HepG2 (cell line): ENCODE data around the gene RTP3.

Experiments used
- AKAP8 ChIP-seq: sonication (generic); formaldehyde crosslinking; IDR thresholded peaks from 2 replicates; pipeline ENCODE4 v1.5.1; 2020; ENCODE audit warnings: mild to moderate bottlenecking, missing genetic modification reagents
- CEBPB ChIP-seq: IDR thresholded peaks from 2 replicates; pipeline ENCODE4 v1.6.1; 2011; ENCODE audit warnings: low read depth, low read length, improper control_type of control experiment, borderline replicate concordance
- CREB1 ChIP-seq, 2 experiments: fragments of 450-650 bp in 1 of 2; IDR thresholded peaks; 2 replicates each; pipeline ENCODE4 v1.6.1; 2016 to 2017; ENCODE audit warnings: control low read depth in 1 of 2, mild to moderate bottlenecking in 1 of 2, missing compliant biosample characterization in 1 of 2, missing genetic modification characterization in 1 of 2
- MYNN ChIP-seq: sonication (generic); formaldehyde crosslinking; IDR thresholded peaks from 2 replicates; pipeline ENCODE4 v1.4.0; 2020; ENCODE audit warnings: mild to moderate bottlenecking, low read depth, missing genetic modification reagents
- POLR2A ChIP-seq, 2 experiments: IDR thresholded peaks; 2 replicates each; pipeline ENCODE4 v1.6.1; 2011; ENCODE audit warnings: low read depth in 2 of 2, low read length in 2 of 2, mild to moderate bottlenecking in 1 of 2, moderate library complexity in 1 of 2; ENCODE audit not compliant: insufficient read depth in 1 of 2
- SMAD1 ChIP-seq: sonication (generic); formaldehyde crosslinking; IDR thresholded peaks from 2 replicates; pipeline ENCODE4 v1.4.0; 2020; ENCODE audit warnings: missing genetic modification reagents, low read depth, mild to moderate bottlenecking, borderline replicate concordance
- ZNF335 ChIP-seq: sonication (generic); formaldehyde crosslinking; IDR thresholded peaks from 2 replicates; pipeline ENCODE4 v1.4.0; 2020; ENCODE audit warnings: missing genetic modification reagents
- ZNF34 ChIP-seq: sonication (generic); formaldehyde crosslinking; IDR thresholded peaks from 2 replicates; pipeline ENCODE4 v1.4.0; 2020; ENCODE audit warnings: mild to moderate bottlenecking, missing genetic modification reagents, borderline replicate concordance
- ZNF790 ChIP-seq: sonication (generic); formaldehyde crosslinking; IDR thresholded peaks from 2 replicates; pipeline ENCODE4 v1.8.0; 2022; ENCODE audit warnings: missing genetic modification reagents, mild to moderate bottlenecking, borderline replicate concordance
- TF ChIP-seq, protein P1 (sequence below): sonication (generic); formaldehyde crosslinking; IDR thresholded peaks from 2 replicates; pipeline ENCODE4 v1.9.0; 2021; ENCODE audit warnings: missing genetic modification reagents, borderline replicate concordance
- TF ChIP-seq, protein P2 (sequence below): IDR thresholded peaks from 2 replicates; pipeline ENCODE4 v1.6.1; 2012; ENCODE audit warnings: inconsistent platforms
- TF ChIP-seq, protein P3 (sequence below): sonication (generic); formaldehyde crosslinking; IDR thresholded peaks from 2 replicates; pipeline ENCODE4 v1.4.0; 2020; ENCODE audit warnings: missing genetic modification reagents
- TF ChIP-seq, protein P4 (sequence below): sonication (generic); formaldehyde crosslinking; IDR thresholded peaks from 2 replicates; pipeline ENCODE4 v1.5.0; 2020; ENCODE audit warnings: mild to moderate bottlenecking, missing genetic modification reagents, moderate library complexity
- TF ChIP-seq, protein P5 (sequence below): sonication (generic); formaldehyde crosslinking; IDR thresholded peaks from 2 replicates; pipeline ENCODE4 v1.4.0; 2020; ENCODE audit warnings: missing genetic modification reagents

DNA sequence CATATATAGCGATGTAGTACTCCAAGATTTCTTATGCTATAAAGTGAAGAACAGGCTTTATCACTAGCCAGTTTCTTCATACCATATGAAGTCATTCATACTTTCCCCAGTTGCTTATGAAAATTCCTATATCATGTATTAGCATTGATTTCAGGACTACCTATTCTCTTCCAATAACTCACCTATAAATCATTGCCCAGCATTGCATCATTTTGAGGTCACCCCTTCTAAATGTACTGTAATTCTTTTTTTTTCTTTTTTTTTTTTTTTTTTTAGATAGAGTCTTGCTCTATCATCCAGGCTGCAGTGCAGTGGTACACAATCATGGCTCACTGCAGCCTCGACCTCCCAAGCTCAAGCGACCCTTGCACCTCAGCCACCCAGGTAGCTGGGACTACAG, 27.1 kb downstream of the RTP3 start:
- TF ChIP-seq MYNN (CRISPR knock-in tag) (no peak), ZNF335 (CRISPR knock-in tag) (no peak), POLR2A (IDR thresholded peaks at IDR 0.05; ENCODE audit: insufficient read depth in 1 of 2, low read depth in 2 of 2, low read length in 2 of 2) (no peak), CREB1 (IDR thresholded peaks at IDR 0.05) (no peak), CREB1 (CRISPR knock-in tag; IDR thresholded peaks at IDR 0.05) (no peak), ZNF790 (CRISPR knock-in tag) (no peak), ZNF34 (CRISPR knock-in tag) (no peak), SMAD1 (no peak), AKAP8 (CRISPR knock-in tag) (no peak), CEBPB (no peak)
- TF ChIP-seq, protein P1, sequence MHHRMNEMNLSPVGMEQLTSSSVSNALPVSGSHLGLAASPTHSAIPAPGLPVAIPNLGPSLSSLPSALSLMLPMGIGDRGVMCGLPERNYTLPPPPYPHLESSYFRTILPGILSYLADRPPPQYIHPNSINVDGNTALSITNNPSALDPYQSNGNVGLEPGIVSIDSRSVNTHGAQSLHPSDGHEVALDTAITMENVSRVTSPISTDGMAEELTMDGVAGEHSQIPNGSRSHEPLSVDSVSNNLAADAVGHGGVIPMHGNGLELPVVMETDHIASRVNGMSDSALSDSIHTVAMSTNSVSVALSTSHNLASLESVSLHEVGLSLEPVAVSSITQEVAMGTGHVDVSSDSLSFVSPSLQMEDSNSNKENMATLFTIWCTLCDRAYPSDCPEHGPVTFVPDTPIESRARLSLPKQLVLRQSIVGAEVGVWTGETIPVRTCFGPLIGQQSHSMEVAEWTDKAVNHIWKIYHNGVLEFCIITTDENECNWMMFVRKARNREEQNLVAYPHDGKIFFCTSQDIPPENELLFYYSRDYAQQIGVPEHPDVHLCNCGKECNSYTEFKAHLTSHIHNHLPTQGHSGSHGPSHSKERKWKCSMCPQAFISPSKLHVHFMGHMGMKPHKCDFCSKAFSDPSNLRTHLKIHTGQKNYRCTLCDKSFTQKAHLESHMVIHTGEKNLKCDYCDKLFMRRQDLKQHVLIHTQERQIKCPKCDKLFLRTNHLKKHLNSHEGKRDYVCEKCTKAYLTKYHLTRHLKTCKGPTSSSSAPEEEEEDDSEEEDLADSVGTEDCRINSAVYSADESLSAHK = no peak
- TF ChIP-seq, protein P2, sequence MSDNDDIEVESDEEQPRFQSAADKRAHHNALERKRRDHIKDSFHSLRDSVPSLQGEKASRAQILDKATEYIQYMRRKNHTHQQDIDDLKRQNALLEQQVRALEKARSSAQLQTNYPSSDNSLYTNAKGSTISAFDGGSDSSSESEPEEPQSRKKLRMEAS = no peak
- TF ChIP-seq, protein P3, sequence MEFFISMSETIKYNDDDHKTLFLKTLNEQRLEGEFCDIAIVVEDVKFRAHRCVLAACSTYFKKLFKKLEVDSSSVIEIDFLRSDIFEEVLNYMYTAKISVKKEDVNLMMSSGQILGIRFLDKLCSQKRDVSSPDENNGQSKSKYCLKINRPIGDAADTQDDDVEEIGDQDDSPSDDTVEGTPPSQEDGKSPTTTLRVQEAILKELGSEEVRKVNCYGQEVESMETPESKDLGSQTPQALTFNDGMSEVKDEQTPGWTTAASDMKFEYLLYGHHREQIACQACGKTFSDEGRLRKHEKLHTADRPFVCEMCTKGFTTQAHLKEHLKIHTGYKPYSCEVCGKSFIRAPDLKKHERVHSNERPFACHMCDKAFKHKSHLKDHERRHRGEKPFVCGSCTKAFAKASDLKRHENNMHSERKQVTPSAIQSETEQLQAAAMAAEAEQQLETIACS (CRISPR knock-in tag) = no peak
- TF ChIP-seq, protein P4, sequence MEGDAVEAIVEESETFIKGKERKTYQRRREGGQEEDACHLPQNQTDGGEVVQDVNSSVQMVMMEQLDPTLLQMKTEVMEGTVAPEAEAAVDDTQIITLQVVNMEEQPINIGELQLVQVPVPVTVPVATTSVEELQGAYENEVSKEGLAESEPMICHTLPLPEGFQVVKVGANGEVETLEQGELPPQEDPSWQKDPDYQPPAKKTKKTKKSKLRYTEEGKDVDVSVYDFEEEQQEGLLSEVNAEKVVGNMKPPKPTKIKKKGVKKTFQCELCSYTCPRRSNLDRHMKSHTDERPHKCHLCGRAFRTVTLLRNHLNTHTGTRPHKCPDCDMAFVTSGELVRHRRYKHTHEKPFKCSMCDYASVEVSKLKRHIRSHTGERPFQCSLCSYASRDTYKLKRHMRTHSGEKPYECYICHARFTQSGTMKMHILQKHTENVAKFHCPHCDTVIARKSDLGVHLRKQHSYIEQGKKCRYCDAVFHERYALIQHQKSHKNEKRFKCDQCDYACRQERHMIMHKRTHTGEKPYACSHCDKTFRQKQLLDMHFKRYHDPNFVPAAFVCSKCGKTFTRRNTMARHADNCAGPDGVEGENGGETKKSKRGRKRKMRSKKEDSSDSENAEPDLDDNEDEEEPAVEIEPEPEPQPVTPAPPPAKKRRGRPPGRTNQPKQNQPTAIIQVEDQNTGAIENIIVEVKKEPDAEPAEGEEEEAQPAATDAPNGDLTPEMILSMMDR = no peak
- TF ChIP-seq, protein P5, sequence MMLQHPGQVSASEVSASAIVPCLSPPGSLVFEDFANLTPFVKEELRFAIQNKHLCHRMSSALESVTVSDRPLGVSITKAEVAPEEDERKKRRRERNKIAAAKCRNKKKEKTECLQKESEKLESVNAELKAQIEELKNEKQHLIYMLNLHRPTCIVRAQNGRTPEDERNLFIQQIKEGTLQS (CRISPR knock-in tag) = no peak
